HCT116 (cell line): ENCODE results near the gene LNPEP.

Experiments
- EZH2 ChIP-seq: fragments of 200-600 bp; sonication (generic); IDR thresholded peaks from 2 replicates; pipeline ENCODE4 v1.6.1; 2017; ENCODE audit warnings: antibody characterized with exemption, mixed run types
- EZH2phosphoT487 ChIP-seq: fragments of 200-600 bp; IDR thresholded peaks from 2 replicates; pipeline ENCODE4 v1.6.1; 2018; ENCODE audit warnings: antibody characterized with exemption, borderline replicate concordance
- FOSL1 ChIP-seq: IDR thresholded peaks from 2 replicates; pipeline ENCODE4 v1.6.1; 2012; ENCODE audit warnings: low read depth
- JUND ChIP-seq: IDR thresholded peaks from 2 replicates; pipeline ENCODE4 v1.6.1; 2012
- POLR2A ChIP-seq: IDR thresholded peaks from 2 replicates; pipeline ENCODE4 v1.7.0; 2011; ENCODE audit warnings: borderline replicate concordance; ENCODE audit not compliant: insufficient read depth, insufficient read length; ENCODE audit errors: extremely low read depth
- POLR2AphosphoS5 ChIP-seq: IDR thresholded peaks from 2 replicates; pipeline ENCODE4 v1.6.1; 2011; ENCODE audit warnings: mild to moderate bottlenecking, low read depth, low read length, moderate library complexity
- RAD21 ChIP-seq: IDR thresholded peaks from 2 replicates; pipeline ENCODE4 v1.6.1; 2012; ENCODE audit warnings: low read depth, mild to moderate bottlenecking
- SIN3A ChIP-seq: IDR thresholded peaks from 2 replicates; pipeline ENCODE4 v1.6.1; 2012; ENCODE audit warnings: low read depth
- SRF ChIP-seq: IDR thresholded peaks from 2 replicates; pipeline ENCODE4 v1.6.1; 2012; ENCODE audit warnings: low read depth
- YY1 ChIP-seq: IDR thresholded peaks from 2 replicates; pipeline ENCODE4 v1.6.1; 2011; ENCODE audit warnings: low read length, low read depth, moderate library complexity, mild to moderate bottlenecking; ENCODE audit not compliant: insufficient replicate concordance; ENCODE audit errors: extremely low read depth
- ZBTB33 ChIP-seq: IDR thresholded peaks from 2 replicates; pipeline ENCODE4 v1.6.1; 2011; ENCODE audit warnings: mild to moderate bottlenecking, low read length, moderate library complexity; ENCODE audit not compliant: insufficient replicate concordance; ENCODE audit errors: extremely low read depth
- ZNF274 ChIP-seq: fragments of 200-500 bp; sonication (Bioruptor generic); IDR thresholded peaks from 2 replicates; pipeline ENCODE4 v1.6.1; 2014; ENCODE audit warnings: mild to moderate bottlenecking, low read depth, low read length, inconsistent platforms
- TF ChIP-seq, protein P1 (sequence below), 3 experiments: fragments of 200-600 bp in 1 of 3; sonication (generic) in 1 of 3; IDR thresholded peaks in 2 of 3; conservative IDR thresholded peaks in 1 of 3; 2 replicates each; pipeline ENCODE4 v1.5.1; 2012 to 2017; ENCODE audit warnings: low read depth in 2 of 3, low read length in 2 of 3, antibody characterized with exemption in 1 of 3, borderline replicate concordance in 1 of 3, control low read depth in 1 of 3, mild to moderate bottlenecking in 1 of 3, mixed read lengths in 1 of 3, mixed run types in 1 of 3, moderate library complexity in 1 of 3; ENCODE audit not compliant: insufficient read depth in 1 of 3

DNA sequence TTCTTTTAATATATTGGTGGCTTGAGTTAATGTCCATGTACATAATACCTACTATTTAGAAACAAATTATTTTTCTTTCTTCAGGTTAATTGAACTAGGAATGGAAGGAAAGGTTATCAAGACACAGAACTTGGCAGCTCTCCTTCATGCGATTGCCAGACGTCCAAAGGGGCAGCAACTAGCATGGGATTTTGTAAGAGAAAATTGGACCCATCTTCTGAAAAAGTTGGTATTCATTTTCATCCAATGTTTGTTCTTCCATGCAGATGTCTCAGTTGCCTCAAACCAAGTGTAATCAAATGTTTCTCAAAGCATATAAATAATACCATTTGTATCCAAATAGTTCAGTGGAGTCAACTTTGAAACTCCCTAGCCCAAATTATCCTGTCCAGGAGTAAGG lies 22.6 kb upstream of the LNPEP start:
- TF ChIP-seq, protein P1, sequence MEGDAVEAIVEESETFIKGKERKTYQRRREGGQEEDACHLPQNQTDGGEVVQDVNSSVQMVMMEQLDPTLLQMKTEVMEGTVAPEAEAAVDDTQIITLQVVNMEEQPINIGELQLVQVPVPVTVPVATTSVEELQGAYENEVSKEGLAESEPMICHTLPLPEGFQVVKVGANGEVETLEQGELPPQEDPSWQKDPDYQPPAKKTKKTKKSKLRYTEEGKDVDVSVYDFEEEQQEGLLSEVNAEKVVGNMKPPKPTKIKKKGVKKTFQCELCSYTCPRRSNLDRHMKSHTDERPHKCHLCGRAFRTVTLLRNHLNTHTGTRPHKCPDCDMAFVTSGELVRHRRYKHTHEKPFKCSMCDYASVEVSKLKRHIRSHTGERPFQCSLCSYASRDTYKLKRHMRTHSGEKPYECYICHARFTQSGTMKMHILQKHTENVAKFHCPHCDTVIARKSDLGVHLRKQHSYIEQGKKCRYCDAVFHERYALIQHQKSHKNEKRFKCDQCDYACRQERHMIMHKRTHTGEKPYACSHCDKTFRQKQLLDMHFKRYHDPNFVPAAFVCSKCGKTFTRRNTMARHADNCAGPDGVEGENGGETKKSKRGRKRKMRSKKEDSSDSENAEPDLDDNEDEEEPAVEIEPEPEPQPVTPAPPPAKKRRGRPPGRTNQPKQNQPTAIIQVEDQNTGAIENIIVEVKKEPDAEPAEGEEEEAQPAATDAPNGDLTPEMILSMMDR (IDR thresholded peaks at IDR 0.05 in 2 of 3, conservative IDR thresholded peaks at IDR 0.05 in 1 of 3; ENCODE audit: borderline replicate concordance in 1 of 3, insufficient read depth in 1 of 3, low read depth in 2 of 3, low read length in 2 of 3), result no peak
- TF ChIP-seq EZH2phosphoT487 (no peak), YY1 (no peak), SIN3A (no peak), RAD21 (no peak), JUND (no peak), POLR2AphosphoS5 (no peak), SRF (no peak), EZH2 (no peak), FOSL1 (no peak), ZBTB33 (no peak), ZNF274 (no peak), POLR2A (no peak)
